ENCODE measurements around the gene MAST2.

MAST2 gene

DNA sequence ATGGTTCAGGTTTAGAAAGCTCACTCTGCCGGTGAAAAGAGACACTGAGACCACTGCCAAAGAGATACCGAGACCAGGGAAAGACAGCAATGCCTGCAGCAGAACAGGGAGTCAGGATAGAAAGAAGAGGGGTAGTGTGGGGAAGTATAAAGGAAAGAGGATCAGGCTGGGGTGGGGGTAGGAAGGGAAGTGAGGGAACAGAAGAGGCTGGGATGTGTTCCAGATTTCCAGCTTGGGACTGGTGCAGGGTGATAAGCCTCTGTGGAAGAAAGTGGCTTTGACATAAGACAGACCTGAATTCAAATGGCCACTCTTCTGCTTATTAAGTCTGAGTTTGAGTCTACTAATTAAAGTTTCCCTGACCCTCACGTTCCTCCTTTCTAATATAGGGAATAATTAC, 223.1 kb downstream of the MAST2 start (continued):
- TF ChIP-seq CSRNP3 (CRISPR knock-in tag; IDR thresholded peaks at IDR 0.05) (no peak), ZFP3 (CRISPR knock-in tag; IDR thresholded peaks at IDR 0.05) (no peak)
- TF ChIP-seq, protein P1, sequence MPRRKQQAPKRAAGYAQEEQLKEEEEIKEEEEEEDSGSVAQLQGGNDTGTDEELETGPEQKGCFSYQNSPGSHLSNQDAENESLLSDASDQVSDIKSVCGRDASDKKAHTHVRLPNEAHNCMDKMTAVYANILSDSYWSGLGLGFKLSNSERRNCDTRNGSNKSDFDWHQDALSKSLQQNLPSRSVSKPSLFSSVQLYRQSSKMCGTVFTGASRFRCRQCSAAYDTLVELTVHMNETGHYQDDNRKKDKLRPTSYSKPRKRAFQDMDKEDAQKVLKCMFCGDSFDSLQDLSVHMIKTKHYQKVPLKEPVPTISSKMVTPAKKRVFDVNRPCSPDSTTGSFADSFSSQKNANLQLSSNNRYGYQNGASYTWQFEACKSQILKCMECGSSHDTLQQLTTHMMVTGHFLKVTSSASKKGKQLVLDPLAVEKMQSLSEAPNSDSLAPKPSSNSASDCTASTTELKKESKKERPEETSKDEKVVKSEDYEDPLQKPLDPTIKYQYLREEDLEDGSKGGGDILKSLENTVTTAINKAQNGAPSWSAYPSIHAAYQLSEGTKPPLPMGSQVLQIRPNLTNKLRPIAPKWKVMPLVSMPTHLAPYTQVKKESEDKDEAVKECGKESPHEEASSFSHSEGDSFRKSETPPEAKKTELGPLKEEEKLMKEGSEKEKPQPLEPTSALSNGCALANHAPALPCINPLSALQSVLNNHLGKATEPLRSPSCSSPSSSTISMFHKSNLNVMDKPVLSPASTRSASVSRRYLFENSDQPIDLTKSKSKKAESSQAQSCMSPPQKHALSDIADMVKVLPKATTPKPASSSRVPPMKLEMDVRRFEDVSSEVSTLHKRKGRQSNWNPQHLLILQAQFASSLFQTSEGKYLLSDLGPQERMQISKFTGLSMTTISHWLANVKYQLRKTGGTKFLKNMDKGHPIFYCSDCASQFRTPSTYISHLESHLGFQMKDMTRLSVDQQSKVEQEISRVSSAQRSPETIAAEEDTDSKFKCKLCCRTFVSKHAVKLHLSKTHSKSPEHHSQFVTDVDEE (CRISPR knock-in tag; IDR thresholded peaks at IDR 0.05), result no peak

DNA sequence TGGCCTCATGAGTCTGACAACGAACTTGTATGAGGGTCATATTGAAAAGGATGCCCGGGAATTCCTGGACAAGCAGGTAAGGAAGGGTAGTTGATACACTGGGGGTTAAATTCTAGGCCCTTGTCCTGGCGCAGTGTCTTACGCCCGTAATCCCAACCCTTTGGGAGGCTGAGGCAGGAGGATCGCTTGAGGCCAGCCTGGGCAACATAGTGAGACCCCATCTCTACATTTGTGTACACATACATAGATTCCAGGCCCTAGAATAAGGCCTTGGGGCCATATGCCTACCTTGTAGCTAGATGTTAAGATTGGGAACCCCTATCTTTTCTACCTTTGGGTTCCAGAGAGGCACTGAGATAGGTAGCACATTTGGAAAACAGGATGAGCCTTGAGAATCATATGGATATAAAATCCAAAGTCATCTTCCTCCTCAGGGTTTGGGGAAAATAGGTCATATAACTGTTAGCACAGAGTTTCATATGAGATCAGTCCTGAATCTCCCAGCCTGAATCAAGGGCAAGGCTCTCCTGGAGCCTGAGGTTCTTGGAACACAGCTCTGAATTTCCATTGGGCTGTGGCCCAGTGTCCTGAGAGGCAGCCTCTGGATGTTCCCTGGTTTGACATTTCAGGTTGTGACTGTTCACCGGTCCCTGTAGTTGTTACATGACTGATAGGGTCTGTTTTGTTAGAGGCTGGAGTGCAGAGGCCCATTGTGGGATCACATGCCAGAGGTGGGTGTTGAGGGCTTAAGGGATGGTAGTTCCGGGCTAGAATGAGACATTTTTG, 224.6 kb downstream of the MAST2 start:
- no peak for ATAC-seq
- no peak for TF ChIP-seq SNAI2 (CRISPR knock-in tag; IDR thresholded peaks at IDR 0.05)

DNA sequence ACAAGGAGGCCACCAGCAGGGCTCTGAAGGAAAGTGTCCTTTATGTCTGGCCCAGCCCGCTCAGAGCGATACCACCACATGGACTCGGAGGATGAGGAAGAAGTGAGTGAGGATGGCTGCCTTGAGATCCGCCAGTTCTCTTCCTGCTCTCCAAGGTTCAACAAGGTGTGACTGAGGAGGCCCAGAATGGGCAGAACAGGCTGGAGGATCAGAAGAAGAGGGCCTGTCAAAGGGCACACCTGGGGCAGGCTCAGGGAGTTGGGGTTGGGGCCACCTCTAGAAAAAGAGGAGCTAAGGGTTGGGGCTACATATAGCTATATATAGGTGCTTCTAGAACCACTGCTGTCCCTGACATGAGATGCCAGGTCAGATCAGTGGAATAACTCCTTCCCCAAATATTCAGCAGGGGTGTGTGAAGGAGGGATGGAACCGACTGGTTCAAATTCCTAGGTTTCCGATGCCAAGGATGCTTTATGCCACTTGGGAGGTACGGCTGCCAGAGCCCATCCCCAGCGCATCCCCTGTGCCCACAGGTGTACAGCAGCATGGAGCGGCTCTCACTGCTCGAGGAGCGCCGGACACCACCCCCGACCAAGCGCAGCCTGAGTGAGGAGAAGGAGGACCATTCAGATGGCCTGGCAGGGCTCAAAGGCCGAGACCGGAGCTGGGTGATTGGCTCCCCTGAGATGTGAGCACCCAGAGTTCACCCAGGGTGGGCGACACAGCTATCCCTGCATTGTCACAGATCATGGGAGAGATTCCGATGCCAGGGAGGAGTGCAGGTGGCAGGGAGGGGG, 226.9 kb downstream of the MAST2 start:
- TF ChIP-seq ZNF8 (CRISPR knock-in tag; IDR thresholded peaks at IDR 0.05), result no peak
- TF ChIP-seq ZNF70 (CRISPR knock-in tag; IDR thresholded peaks at IDR 0.05), result no peak
- TF ChIP-seq ISL1 (CRISPR knock-in tag; IDR thresholded peaks at IDR 0.05), result no peak
- TF ChIP-seq ARNTL (CRISPR knock-in tag; IDR thresholded peaks at IDR 0.05; ENCODE audit: borderline replicate concordance, low read depth), result no peak
- TF ChIP-seq TOX (CRISPR knock-in tag; IDR thresholded peaks at IDR 0.05; ENCODE audit: borderline replicate concordance), result no peak
- TF ChIP-seq GLIS3 (CRISPR knock-in tag; IDR thresholded peaks at IDR 0.05), result no peak
- TF ChIP-seq, protein P1 (CRISPR knock-in tag; IDR thresholded peaks at IDR 0.05), result no peak
- no peak for TF ChIP-seq POU6F1 (CRISPR knock-in tag; IDR thresholded peaks at IDR 0.05; ENCODE audit: borderline replicate concordance, low read depth)
- TF ChIP-seq RARB (CRISPR knock-in tag; IDR thresholded peaks at IDR 0.05), result no peak
- TF ChIP-seq, protein P2, sequence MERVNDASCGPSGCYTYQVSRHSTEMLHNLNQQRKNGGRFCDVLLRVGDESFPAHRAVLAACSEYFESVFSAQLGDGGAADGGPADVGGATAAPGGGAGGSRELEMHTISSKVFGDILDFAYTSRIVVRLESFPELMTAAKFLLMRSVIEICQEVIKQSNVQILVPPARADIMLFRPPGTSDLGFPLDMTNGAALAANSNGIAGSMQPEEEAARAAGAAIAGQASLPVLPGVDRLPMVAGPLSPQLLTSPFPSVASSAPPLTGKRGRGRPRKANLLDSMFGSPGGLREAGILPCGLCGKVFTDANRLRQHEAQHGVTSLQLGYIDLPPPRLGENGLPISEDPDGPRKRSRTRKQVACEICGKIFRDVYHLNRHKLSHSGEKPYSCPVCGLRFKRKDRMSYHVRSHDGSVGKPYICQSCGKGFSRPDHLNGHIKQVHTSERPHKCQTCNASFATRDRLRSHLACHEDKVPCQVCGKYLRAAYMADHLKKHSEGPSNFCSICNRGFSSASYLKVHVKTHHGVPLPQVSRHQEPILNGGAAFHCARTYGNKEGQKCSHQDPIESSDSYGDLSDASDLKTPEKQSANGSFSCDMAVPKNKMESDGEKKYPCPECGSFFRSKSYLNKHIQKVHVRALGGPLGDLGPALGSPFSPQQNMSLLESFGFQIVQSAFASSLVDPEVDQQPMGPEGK (CRISPR knock-in tag; IDR thresholded peaks at IDR 0.05; ENCODE audit: borderline replicate concordance), result no peak
- no peak for TF ChIP-seq SNAI2 (CRISPR knock-in tag; IDR thresholded peaks at IDR 0.05)
- TF ChIP-seq TCF4 (CRISPR knock-in tag; IDR thresholded peaks at IDR 0.05; ENCODE audit: borderline replicate concordance), result no peak
- no peak for TF ChIP-seq OSR1 (CRISPR knock-in tag; IDR thresholded peaks at IDR 0.05)
- no peak for ATAC-seq

Measured in SK-N-SH treated with all-trans-retinoic acid at 6 μM for 48 hours (cell line).